ENCODE measurements around the gene MROH9. TPM values are rescaled to one million over a fixed set of nuclear protein-coding genes. Genes with fewer than 3 reads are reported as not detected.

The MROH9 gene
- total RNA-seq, 1 experiment from 2014 or later, result not detected

DNA sequence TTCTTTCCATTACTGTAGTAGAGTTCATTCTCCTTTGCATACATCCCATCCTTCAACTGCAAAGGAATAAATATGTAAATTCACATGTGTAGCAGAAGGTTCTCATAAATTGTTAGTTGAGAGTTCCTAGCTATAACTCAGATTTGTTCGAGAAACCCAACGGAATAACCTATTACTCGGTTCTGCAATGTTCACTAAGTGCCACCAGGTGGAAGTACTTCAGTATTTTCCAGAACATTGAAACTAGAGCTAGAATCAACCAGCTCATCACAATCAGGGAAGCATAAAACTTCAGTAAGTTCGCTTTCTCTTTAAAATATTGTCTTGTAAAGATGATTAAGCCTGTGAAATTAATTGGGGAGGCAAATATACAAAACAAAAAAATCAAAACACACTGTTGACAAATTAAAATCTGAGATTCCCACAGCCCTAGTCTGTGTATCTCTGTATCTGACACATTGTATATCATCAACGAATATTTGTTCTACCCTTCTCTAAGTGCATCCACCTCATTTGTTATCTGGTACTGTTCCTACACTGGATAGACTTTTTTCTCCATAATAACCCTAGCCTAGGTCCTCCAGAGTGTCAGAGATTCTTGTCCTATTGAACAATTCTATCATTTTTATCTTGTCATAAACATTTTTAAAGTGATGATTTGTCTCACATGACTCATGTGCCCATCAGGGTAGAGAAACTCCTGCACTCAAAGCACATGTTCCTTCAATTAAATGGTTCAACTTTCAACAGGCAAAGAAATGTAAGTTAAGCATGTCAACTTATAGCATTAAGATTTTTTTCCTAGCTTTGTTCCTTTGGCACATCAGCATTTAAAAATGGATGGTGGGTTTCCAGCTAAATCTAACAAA, 31.9 kb downstream of the MROH9 start:
- no peaks in the 10 kb centered on the region for H3K27me3 Mint-ChIP-seq (ENCODE audit: low read depth)
- no peak overlapping the region for H3K4me2 ChIP-seq (ENCODE audit: insufficient read depth, insufficient read length, low read length)
- no peaks in the 10 kb centered on the region for H4K20me1 ChIP-seq (ENCODE audit: control insufficient read depth, insufficient read depth, insufficient read length)
- H3K9ac ChIP-seq (ENCODE audit: extremely low read depth, insufficient read length, low read length), result no peak overlapping the region
- H4K8ac ChIP-seq (replicated peaks; ENCODE audit: insufficient read length, low read depth, low read length), result no peak overlapping the region
- no peak for DNase-seq
- no peak overlapping the region for H3K27ac ChIP-seq (ENCODE audit: insufficient read length, low read depth, low read length)
- no peak overlapping the region for H2BK15ac ChIP-seq (ENCODE audit: low read depth, low read length)
- H3K18ac ChIP-seq (ENCODE audit: insufficient read length, low read depth, low read length), result no peak overlapping the region
- H2BK120ac ChIP-seq (ENCODE audit: low read depth, low read length, poor library complexity, severe bottlenecking), result no peak overlapping the region
- TF ChIP-seq, protein P1, sequence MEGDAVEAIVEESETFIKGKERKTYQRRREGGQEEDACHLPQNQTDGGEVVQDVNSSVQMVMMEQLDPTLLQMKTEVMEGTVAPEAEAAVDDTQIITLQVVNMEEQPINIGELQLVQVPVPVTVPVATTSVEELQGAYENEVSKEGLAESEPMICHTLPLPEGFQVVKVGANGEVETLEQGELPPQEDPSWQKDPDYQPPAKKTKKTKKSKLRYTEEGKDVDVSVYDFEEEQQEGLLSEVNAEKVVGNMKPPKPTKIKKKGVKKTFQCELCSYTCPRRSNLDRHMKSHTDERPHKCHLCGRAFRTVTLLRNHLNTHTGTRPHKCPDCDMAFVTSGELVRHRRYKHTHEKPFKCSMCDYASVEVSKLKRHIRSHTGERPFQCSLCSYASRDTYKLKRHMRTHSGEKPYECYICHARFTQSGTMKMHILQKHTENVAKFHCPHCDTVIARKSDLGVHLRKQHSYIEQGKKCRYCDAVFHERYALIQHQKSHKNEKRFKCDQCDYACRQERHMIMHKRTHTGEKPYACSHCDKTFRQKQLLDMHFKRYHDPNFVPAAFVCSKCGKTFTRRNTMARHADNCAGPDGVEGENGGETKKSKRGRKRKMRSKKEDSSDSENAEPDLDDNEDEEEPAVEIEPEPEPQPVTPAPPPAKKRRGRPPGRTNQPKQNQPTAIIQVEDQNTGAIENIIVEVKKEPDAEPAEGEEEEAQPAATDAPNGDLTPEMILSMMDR (conservative IDR thresholded peaks at IDR 0.05), result peak; percentile 77
- H3K14ac ChIP-seq (ENCODE audit: insufficient read depth, low read length), result no peak overlapping the region
- H3K27me3 ChIP-seq (ENCODE audit: insufficient read depth, low read length), result no peaks in the 10 kb centered on the region
- H3K9me3 Mint-ChIP-seq, result no peaks in the 10 kb centered on the region
- no peaks in the 10 kb centered on the region for H3K79me2 ChIP-seq (ENCODE audit: insufficient read depth, low read length)
- H3K79me1 ChIP-seq (ENCODE audit: insufficient read depth, low read depth, low read length, poor library complexity, severe bottlenecking), result no peaks in the 10 kb centered on the region
- H3K4me1 Mint-ChIP-seq, result no peaks in the 10 kb centered on the region
- H3K4me1 ChIP-seq (ENCODE audit: insufficient read depth, low read length), result no peaks in the 10 kb centered on the region
- H3K9me3 ChIP-seq (ENCODE audit: control insufficient read depth, low read depth, low read length), result no peaks in the 10 kb centered on the region
- H2AK5ac ChIP-seq (ENCODE audit: insufficient read length, low read length), result no peak overlapping the region
- no peak overlapping the region for H3K27ac Mint-ChIP-seq
- H3K56ac ChIP-seq (ENCODE audit: insufficient read length, low read depth, low read length), result no peak overlapping the region
- H3T11ph ChIP-seq (ENCODE audit: low read length), result no peak overlapping the region
- no CpG with 5 or more reads among the region's 5 CpGs for WGBS (ENCODE audit: extremely low coverage, insufficient read length, low lambda C conversion rate)
- no peak overlapping the region for H4K5ac ChIP-seq (ENCODE audit: insufficient read length, low read depth, low read length)
- H2BK12ac ChIP-seq (ENCODE audit: insufficient read length, low read depth, low read length), result no peak overlapping the region
- H3K4me3 Mint-ChIP-seq, result no peak overlapping the region
- H2AFZ ChIP-seq (ENCODE audit: low read length), result no peak overlapping the region
- no peaks in the 10 kb centered on the region for H3K36me3 Mint-ChIP-seq (ENCODE audit: insufficient read depth in 1 of 3, low read depth in 3 of 3)
- no peaks in the 10 kb centered on the region for H3K23me2 ChIP-seq (ENCODE audit: insufficient read length, low read depth, low read length, poor library complexity, severe bottlenecking)
- H4K91ac ChIP-seq (ENCODE audit: insufficient read length, low read depth, low read length), result no peak overlapping the region
- H2BK5ac ChIP-seq (ENCODE audit: insufficient read length, low read length), result no peak overlapping the region
- H3K4ac ChIP-seq (ENCODE audit: low read depth, low read length), result no peak overlapping the region
- no peak overlapping the region for H3K23ac ChIP-seq (ENCODE audit: insufficient read length, low read depth, low read length)
- no peak overlapping the region for H2BK20ac ChIP-seq (ENCODE audit: low read depth, low read length, poor library complexity, severe bottlenecking)
